SU-DHL-6 (cell line): ENCODE data around the gene MED12L.

Experiments
- H2AFZ ChIP-seq: fragments of 200-600 bp; sonication (generic); 2 replicates; pipeline ENCODE4 v1.6.1; 2014; ENCODE audit warnings: low read depth, mild to moderate bottlenecking, moderate library complexity, mixed read lengths, antibody characterized with exemption, low read length; ENCODE audit not compliant: severe bottlenecking
- H3F3A ChIP-seq: fragments of 200-600 bp; shearing (Covaris generic); 2 replicates; pipeline ENCODE4 v1.6.0; 2016; ENCODE audit warnings: antibody characterized with exemption, mild to moderate bottlenecking; ENCODE audit not compliant: insufficient read depth
- H3K27ac ChIP-seq: fragments of 200-600 bp; sonication (generic); 2 replicates; pipeline ENCODE4 v1.5.1; 2016; ENCODE audit warnings: low read depth, mild to moderate bottlenecking, low read length, moderate library complexity, mixed read lengths
- H3K27me3 ChIP-seq: fragments of 200-600 bp; sonication (generic), shearing (Covaris generic); 2 replicates; pipeline ENCODE4 v1.6.0; 2014; ENCODE audit warnings: mild to moderate bottlenecking, low read length
- H3K36me3 ChIP-seq: fragments of 200-600 bp; sonication (generic); 2 replicates; pipeline ENCODE4 v1.6.1; 2014; ENCODE audit warnings: mild to moderate bottlenecking, low read length, mixed read lengths
- H3K4me2 ChIP-seq: fragments of 300-600, 200-600 bp; shearing (Covaris generic), sonication (generic); 2 replicates; pipeline ENCODE4 v1.6.0; 2014; ENCODE audit warnings: low read length, low read depth, mild to moderate bottlenecking; ENCODE audit not compliant: poor library complexity, severe bottlenecking
- H3K4me3 ChIP-seq: fragments of 200-600 bp; sonication (generic); 2 replicates; pipeline ENCODE4 v1.5.1; 2014; ENCODE audit warnings: antibody characterized with exemption, low read length, mild to moderate bottlenecking, mixed read lengths; ENCODE audit not compliant: insufficient read depth, poor library complexity, severe bottlenecking
- H3K79me2 ChIP-seq: fragments of 200-600 bp; sonication (generic); 2 replicates; pipeline ENCODE4 v1.6.1; 2014; ENCODE audit warnings: mild to moderate bottlenecking, low read length, moderate library complexity; ENCODE audit not compliant: insufficient read depth
- H3K9ac ChIP-seq: fragments of 200-600 bp; sonication (generic); 2 replicates; pipeline ENCODE4 v1.7.0; 2014; ENCODE audit warnings: mild to moderate bottlenecking, low read length
- H3K9me2 ChIP-seq: fragments of 200-600 bp; sonication (generic); replicated peaks from 2 replicates; pipeline ENCODE4 v1.6.1; 2014; ENCODE audit warnings: low read length; ENCODE audit not compliant: insufficient read depth
- H3K9me3 ChIP-seq: fragments of 200-600 bp; sonication (generic); 2 replicates; pipeline ENCODE4 v1.6.1; 2014; ENCODE audit warnings: low read length, mixed read lengths; ENCODE audit not compliant: insufficient read depth
- H4K20me1 ChIP-seq: fragments of 200-600 bp; sonication (generic); 2 replicates; pipeline ENCODE4 v1.6.1; 2014; ENCODE audit warnings: low read depth, mild to moderate bottlenecking, antibody characterized with exemption, low read length, moderate library complexity, mixed read lengths
- EZH2phosphoT487 ChIP-seq: fragments of 200-600 bp; sonication (generic), shearing (Covaris generic); conservative IDR thresholded peaks from 2 replicates; pipeline ENCODE4 v1.6.1; 2018; ENCODE audit warnings: mild to moderate bottlenecking, antibody characterized with exemption, low read length, moderate library complexity, mixed read lengths
- TF ChIP-seq, protein P1 (sequence below): fragments of 200-600 bp; sonication (generic); IDR thresholded peaks from one replicate; pipeline ENCODE4 v1.5.1; 2017; ENCODE audit warnings: antibody characterized with exemption, mild to moderate bottlenecking, low read length, moderate library complexity; ENCODE audit not compliant: insufficient read depth, poor library complexity, severe bottlenecking

MED12L gene

DNA sequence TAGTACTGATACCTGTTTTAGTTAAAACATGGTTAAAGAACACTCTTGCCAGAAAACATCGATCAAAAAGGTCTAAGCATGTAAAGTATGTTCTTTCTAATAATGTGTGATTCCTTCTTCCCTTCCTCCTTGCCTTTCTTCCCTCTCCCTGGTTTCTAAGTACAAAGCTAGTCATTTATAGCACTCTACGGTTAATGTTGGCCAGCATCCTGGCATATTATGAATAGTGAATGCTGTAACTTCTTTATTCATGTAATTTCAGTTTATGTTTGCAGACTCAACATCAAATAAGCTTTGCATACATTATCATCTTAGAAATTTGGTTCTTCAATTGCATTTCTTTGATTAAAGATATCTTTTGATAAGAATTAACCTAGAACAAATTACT is 272.0 kb downstream of the MED12L start:
- Histone ChIP-seq H3F3A (no peaks in the 10 kb centered on the region), H3K9me3 (no peaks in the 10 kb centered on the region), H3K9me2 (no peaks in the 10 kb centered on the region), H3K27me3 (no peaks in the 10 kb centered on the region), H3K4me3 (no peak overlapping the region), H3K79me2 (no peaks in the 10 kb centered on the region), H3K9ac (no peak overlapping the region), H4K20me1 (no peaks in the 10 kb centered on the region), H3K27ac (no peak overlapping the region), H2AFZ (no peak overlapping the region), H3K4me2 (no peak overlapping the region), H3K36me3 (peaks cover 10% of the 10 kb centered on the region; the same call in 1 of the 2 replicates)
- TF ChIP-seq EZH2phosphoT487: no peak
- TF ChIP-seq, protein P1, sequence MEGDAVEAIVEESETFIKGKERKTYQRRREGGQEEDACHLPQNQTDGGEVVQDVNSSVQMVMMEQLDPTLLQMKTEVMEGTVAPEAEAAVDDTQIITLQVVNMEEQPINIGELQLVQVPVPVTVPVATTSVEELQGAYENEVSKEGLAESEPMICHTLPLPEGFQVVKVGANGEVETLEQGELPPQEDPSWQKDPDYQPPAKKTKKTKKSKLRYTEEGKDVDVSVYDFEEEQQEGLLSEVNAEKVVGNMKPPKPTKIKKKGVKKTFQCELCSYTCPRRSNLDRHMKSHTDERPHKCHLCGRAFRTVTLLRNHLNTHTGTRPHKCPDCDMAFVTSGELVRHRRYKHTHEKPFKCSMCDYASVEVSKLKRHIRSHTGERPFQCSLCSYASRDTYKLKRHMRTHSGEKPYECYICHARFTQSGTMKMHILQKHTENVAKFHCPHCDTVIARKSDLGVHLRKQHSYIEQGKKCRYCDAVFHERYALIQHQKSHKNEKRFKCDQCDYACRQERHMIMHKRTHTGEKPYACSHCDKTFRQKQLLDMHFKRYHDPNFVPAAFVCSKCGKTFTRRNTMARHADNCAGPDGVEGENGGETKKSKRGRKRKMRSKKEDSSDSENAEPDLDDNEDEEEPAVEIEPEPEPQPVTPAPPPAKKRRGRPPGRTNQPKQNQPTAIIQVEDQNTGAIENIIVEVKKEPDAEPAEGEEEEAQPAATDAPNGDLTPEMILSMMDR: no peak

DNA sequence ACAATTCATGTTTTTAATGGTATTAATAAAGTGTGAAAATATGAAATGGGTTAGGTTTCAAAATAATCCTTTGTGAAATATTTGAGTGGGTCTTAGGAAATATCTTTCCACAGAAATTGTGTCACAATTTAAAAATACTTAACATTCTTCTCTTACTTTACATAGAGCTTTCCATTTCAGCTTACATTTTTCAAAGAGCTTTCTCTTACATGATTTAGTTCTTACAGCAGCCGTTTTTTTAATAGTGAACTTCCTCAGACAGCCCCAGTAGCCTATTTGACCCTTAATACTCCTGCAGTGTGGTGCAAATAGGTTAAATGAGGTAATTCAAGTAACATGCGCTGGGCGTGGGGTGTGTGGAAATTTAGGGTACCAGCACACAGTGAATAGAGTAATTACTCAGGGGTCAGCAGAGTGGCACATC is 277.3 kb downstream of the MED12L start:
- Histone ChIP-seq H3K27ac (no peak overlapping the region), H3K9ac (no peak overlapping the region), H3F3A (no peaks in the 10 kb centered on the region), H3K4me3 (no peak overlapping the region), H3K9me3 (no peaks in the 10 kb centered on the region), H2AFZ (no peak overlapping the region), H3K27me3 (no peaks in the 10 kb centered on the region), H3K4me2 (no peak overlapping the region), H3K36me3 (peaks cover 12% of the 10 kb centered on the region; the same call in 1 of the 2 replicates), H4K20me1 (no peaks in the 10 kb centered on the region), H3K79me2 (no peaks in the 10 kb centered on the region), H3K9me2 (no peaks in the 10 kb centered on the region)
- TF ChIP-seq, protein P1: no peak
- no peak for TF ChIP-seq EZH2phosphoT487

DNA sequence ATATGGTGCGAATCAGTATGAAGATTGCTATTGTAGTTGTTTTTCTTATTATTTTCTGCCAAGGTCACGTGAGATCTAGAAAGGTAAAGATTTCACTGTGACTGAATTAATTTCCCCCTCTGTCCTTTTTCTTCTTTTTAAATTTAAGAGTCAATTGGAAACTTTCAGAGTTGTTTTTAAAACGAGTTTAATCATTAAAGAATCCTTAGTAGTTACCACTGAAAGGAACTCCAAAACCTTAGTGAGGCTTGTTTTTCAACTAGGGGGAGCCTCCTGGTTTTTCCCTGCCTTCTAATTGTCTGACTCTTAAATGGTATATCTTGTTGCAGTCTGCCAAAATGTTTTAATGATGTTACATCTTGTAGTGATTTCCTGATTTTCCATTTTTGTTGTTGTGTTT is 281.5 kb downstream of the MED12L start:
- Histone ChIP-seq H4K20me1 (no peaks in the 10 kb centered on the region), H3K9me3 (no peaks in the 10 kb centered on the region), H3K36me3 (0 out of 2 replicates have a peak, but pooled peaks cover 2% of the 10 kb centered on the region), H3K4me2 (no peak overlapping the region), H3K4me3 (no peak overlapping the region), H3K79me2 (no peaks in the 10 kb centered on the region), H3K27me3 (no peaks in the 10 kb centered on the region), H3K9ac (no peak overlapping the region), H3F3A (no peaks in the 10 kb centered on the region), H3K9me2 (no peaks in the 10 kb centered on the region), H3K27ac (no peak overlapping the region), H2AFZ (no peak overlapping the region)
- TF ChIP-seq, protein P1: no peak
- TF ChIP-seq EZH2phosphoT487: no peak
